K562 (cell line): ENCODE results near the gene KLHL6. TPM values are rescaled to one million over a fixed set of nuclear protein-coding genes. Genes with fewer than 3 reads are reported as not detected.

Experiments
- ATAC-seq: fragments of 200-7000 bp; cut with Tn5 transposase; 3 replicates; pipeline ENCODE4 v1.9.1; 2020; ENCODE audit warnings: moderate library complexity
- BruUV-seq: library from RNA; stranded (reverse); fragments of 400-500 nt; replicated peaks from 2 replicates; lab custom pipeline; 2021; lab: Mats Ljungman, UMichigan
- CTCF ChIA-PET: fragments of 300-600 bp; formaldehyde crosslinking; extraction: SDS; loops from one replicate; lab custom pipeline; 2021; ENCODE audit warnings: low intra/inter-chr PET ratio; lab: Yijun Ruan, JAX
- POLR2A ChIA-PET: fragments of 300-600, 350-650 bp; sonication (Branson Sonifier 250); formaldehyde crosslinking; extraction: SDS; loops from one replicate; lab custom pipeline; 2021; ENCODE audit warnings: antibody characterized with exemption, inconsistent platforms; lab: Yijun Ruan, JAX
- DNase-seq, 4 experiments: peaks; one replicate each; pipeline versions ENCODE4 v3.0.0 to v3.0.0-alpha.2; 2011 to 2018; ENCODE audit warnings: low spot score in 3 of 4, mixed read lengths in 3 of 4; ENCODE audit errors: extremely low read depth in 1 of 4
- FAIRE-seq: peaks from 2 replicates; lab custom pipeline; 2011; peaks lifted over from hg19 to GRCh38; lab: Jason Lieb, UNC
- H2AFZ ChIP-seq: 2 replicates; pipeline ENCODE4 v1.6.0; 2011; ENCODE audit warnings: low read depth, low read length, control low read depth, inconsistent platforms
- H3K27ac ChIP-seq: fragments of 200-600 bp; 3 replicates; pipeline ENCODE4 v1.8.0; 2011; ENCODE audit warnings: low read depth, mild to moderate bottlenecking, control low read depth, inconsistent platforms, low read length, moderate library complexity, mixed read lengths; ENCODE audit errors: extremely low read depth
- H3K27me3 ChIP-seq, 2 experiments: fragments of 300-600 bp in 1 of 2; 2 replicates in 1 of 2; 3 replicates in 1 of 2; pipeline versions ENCODE4 v1.6.0 to v1.8.0; 2011; ENCODE audit warnings: inconsistent platforms in 2 of 2, low read length in 2 of 2, mild to moderate bottlenecking in 1 of 2, mixed read lengths in 1 of 2, moderate library complexity in 1 of 2; ENCODE audit not compliant: control insufficient read depth in 2 of 2, insufficient read depth in 2 of 2
- H3K36me3 ChIP-seq: fragments of 300-600 bp; 3 replicates; pipeline ENCODE4 v1.8.0; 2011; ENCODE audit warnings: mild to moderate bottlenecking, low read length, inconsistent platforms; ENCODE audit not compliant: control insufficient read depth, insufficient read depth
- H3K4me1 ChIP-seq, 2 experiments: fragments of 200-600 bp in 1 of 2; replicated peaks in 1 of 2; 2 replicates in 1 of 2; 3 replicates in 1 of 2; pipeline versions ENCODE4 v1.5.1 to v1.8.0; 2011; ENCODE audit warnings: inconsistent platforms in 2 of 2, low read length in 2 of 2, mild to moderate bottlenecking in 1 of 2, mixed read lengths in 1 of 2, moderate library complexity in 1 of 2; ENCODE audit not compliant: control insufficient read depth in 2 of 2, insufficient read depth in 2 of 2
- H3K4me2 ChIP-seq: 2 replicates; pipeline ENCODE4 v1.6.1; 2011; ENCODE audit warnings: low read length, control low read depth, inconsistent platforms, mixed read lengths; ENCODE audit not compliant: insufficient read depth
- H3K4me3 ChIP-seq: fragments of 200-600 bp; sonication (generic), shearing (Covaris generic); 2 replicates; pipeline ENCODE4 v1.5.1; 2016; ENCODE audit warnings: control low read depth, inconsistent platforms
- H3K79me2 ChIP-seq: fragments of 200-600 bp; 3 replicates; pipeline ENCODE4 v1.8.0; 2011; ENCODE audit warnings: low read length, inconsistent platforms; ENCODE audit not compliant: control insufficient read depth, insufficient read depth
- H3K9ac ChIP-seq, 2 experiments: 2 replicates each; pipeline versions ENCODE4 v1.6.0 to v1.6.1; 2011; ENCODE audit warnings: low read depth in 2 of 2, low read length in 2 of 2, control low read depth in 1 of 2, inconsistent platforms in 1 of 2, mild to moderate bottlenecking in 1 of 2, mixed read lengths in 1 of 2; ENCODE audit not compliant: insufficient read depth in 1 of 2
- H3K9me1 ChIP-seq: one replicate; pipeline ENCODE4 v1.6.0; 2011; ENCODE audit warnings: inconsistent platforms, mild to moderate bottlenecking, low read length, moderate library complexity; ENCODE audit not compliant: control insufficient read depth, insufficient read depth
- H3K9me3 ChIP-seq: replicated peaks from 2 replicates; pipeline ENCODE4 v1.5.1; 2011; ENCODE audit warnings: low read depth, low read length, inconsistent platforms; ENCODE audit not compliant: control insufficient read depth, insufficient read depth
- H4K20me1 ChIP-seq: replicated peaks from 2 replicates; pipeline ENCODE4 v1.6.1; 2011; ENCODE audit warnings: low read length, inconsistent platforms, mixed read lengths; ENCODE audit not compliant: control insufficient read depth, insufficient read depth
- ATF3 ChIP-seq, 2 experiments: fragments of 450-650 bp in 1 of 2; sonication (generic) in 1 of 2; formaldehyde crosslinking in 1 of 2; IDR thresholded peaks in 1 of 2; conservative IDR thresholded peaks in 1 of 2; 2 replicates each; pipeline versions ENCODE4 v1.6.1 to v1.8.1; 2016 to 2023; ENCODE audit warnings: mild to moderate bottlenecking in 2 of 2, moderate library complexity in 2 of 2, inconsistent platforms in 1 of 2, missing genetic modification reagents in 1 of 2
- BRD9 ChIP-seq: fragments of 450-650 bp; IDR thresholded peaks from 2 replicates; pipeline ENCODE4 v1.6.1; 2018; ENCODE audit warnings: low read depth; ENCODE audit not compliant: partially characterized antibody
- GATA2 ChIP-seq: sonication (generic); formaldehyde crosslinking; IDR thresholded peaks from 2 replicates; pipeline ENCODE4 v1.4.0; 2020; ENCODE audit warnings: mild to moderate bottlenecking, missing genetic modification reagents
- MECOM ChIP-seq: fragments of 250-450 bp; sonication (Bioruptor Pico); IDR thresholded peaks from 2 replicates; pipeline ENCODE4 v1.8.0; 2022; ENCODE audit warnings: inconsistent platforms
- NBN ChIP-seq: fragments of 450-650 bp; IDR thresholded peaks from 2 replicates; pipeline ENCODE4 v1.6.1; 2016; ENCODE audit warnings: low read depth, mild to moderate bottlenecking
- NEUROD1 ChIP-seq: fragments of 150-350 bp; IDR thresholded peaks from 2 replicates; pipeline ENCODE4 v1.6.1; 2014; ENCODE audit warnings: borderline replicate concordance, low read length, low read depth; ENCODE audit not compliant: partially characterized antibody
- PRPF4 ChIP-seq: fragments of 200-400 bp; formaldehyde crosslinking; IDR thresholded peaks from one replicate; pipeline ENCODE4 v1.6.1; 2017; ENCODE audit warnings: low read length, low read depth, mild to moderate bottlenecking; ENCODE audit not compliant: insufficient read depth, poor library complexity, severe bottlenecking
- SMAD4 ChIP-seq: fragments of 250-450 bp; sonication (Bioruptor Pico); conservative IDR thresholded peaks from 2 replicates; pipeline ENCODE4 v1.8.0; 2021; ENCODE audit warnings: inconsistent platforms, mild to moderate bottlenecking, moderate library complexity
- TAL1 ChIP-seq: fragments of 450-650 bp; IDR thresholded peaks from 2 replicates; pipeline ENCODE4 v1.6.1; 2016; ENCODE audit warnings: mild to moderate bottlenecking
- TEAD4 ChIP-seq, 2 experiments: sonication (generic) in 1 of 2; formaldehyde crosslinking in 1 of 2; IDR thresholded peaks; 2 replicates each; pipeline versions ENCODE4 v1.6.1 to v1.8.0; 2012 to 2022; ENCODE audit warnings: borderline replicate concordance in 1 of 2, inconsistent platforms in 1 of 2, low read length in 1 of 2, mild to moderate bottlenecking in 1 of 2, missing genetic modification reagents in 1 of 2
- UBTF ChIP-seq, 2 experiments: IDR thresholded peaks; 2 replicates each; pipeline ENCODE4 v1.6.1; 2012; ENCODE audit warnings: improper control_type of control experiment in 2 of 2, low read depth in 2 of 2, low read length in 2 of 2, borderline replicate concordance in 1 of 2
- ZNF507 ChIP-seq: conservative IDR thresholded peaks from 2 replicates; pipeline ENCODE4 v1.6.1; 2017; ENCODE audit warnings: missing genetic modification characterization, missing compliant biosample characterization
- ZNF609 ChIP-seq: sonication (generic); formaldehyde crosslinking; IDR thresholded peaks from 2 replicates; pipeline ENCODE4 v1.8.1; 2023; ENCODE audit warnings: missing genetic modification reagents, mild to moderate bottlenecking, borderline replicate concordance
- WGBS: fragments of 100-300 bp; shearing (Covaris generic); methylation state at CpG from one replicate; pipeline ENCODE4 v1.1.6; 2016; ENCODE audit warnings: low coverage, mixed read lengths; ENCODE audit not compliant: insufficient coverage; ENCODE audit errors: missing lambda C conversion rate; 5-methylcytosine and 5-hydroxymethylcytosine counted together
- in situ Hi-C: fragments of 300-500 bp; cut with MboI; formaldehyde crosslinking; loops from 4 replicates; pipeline ENCODE4 v1.15.0; 2018; ENCODE audit warnings: inconsistent platforms, mixed read lengths
- intact Hi-C: fragments of 100-400 bp; cut with micrococcal nuclease; formaldehyde crosslinking; loops from 2 replicates; pipeline ENCODE4 v1.14.2; 2022
- polyA plus RNA-seq, 8 experiments: library from polyadenylated mRNA; depleted of rRNA in 4 of 8; stranded (reverse) in 5 of 8; unstranded in 3 of 8; fragments of >200 nt; fragmentation: Nextera tagmentation in 2 of 8; fragmentation: Illumina TruSeq in 1 of 8; extraction: Ambion mirVana in 2 of 8; extraction: Trizol in 1 of 8; gene quantifications; 2 replicates each; pipeline versions ENCODE4 v1.2.1 to v1.2.3, GENCODE V29; 2011 to 2014; ENCODE audit warnings: inconsistent platforms in 1 of 8, missing spikeins in 1 of 8
- total RNA-seq, 7 experiments: library from RNA; depleted of rRNA in 6 of 7; stranded (reverse); fragments of >200 nt in 6 of 7; fragmentation: Illumina TruSeq in 2 of 7; extraction: Trizol in 2 of 7; gene quantifications; 2 replicates each; pipeline versions ENCODE4 v1.2.1 to v1.2.3, GENCODE V29; 2011 to 2021; ENCODE audit warnings: low replicate concordance in 1 of 7

The KLHL6 gene
- total and polyA plus RNA-seq, 9 of the 15 experiments (the other 6 are each of a cell fraction or from before 2014, with no cell fraction given): 0.18 to 2.1 (median 1.4) TPM

GRCh38 chr3:183584914-183585280 is 29.4 kb upstream of the KLHL6 start:
- Histone ChIP-seq H3K79me2 (no peaks in the 10 kb centered on the region), H3K9ac (no peak overlapping the region), H3K27ac (no peak overlapping the region), H4K20me1 (no peaks in the 10 kb centered on the region), H3K36me3 (no peaks in the 10 kb centered on the region), H3K9me1 (no peaks in the 10 kb centered on the region), H3K9me3 (no peaks in the 10 kb centered on the region), H2AFZ (peak overlapping the region; percentile 54), H3K4me2 (no peak overlapping the region), H3K4me3 (no peak overlapping the region), H3K27me3 (peaks cover 4 to 5% of the 10 kb centered on the region in 2 experiments; a peak in 3 of 5 replicates), H3K4me1 (peaks cover 10 to 28% of the 10 kb centered on the region in 2 experiments; a peak in 4 of 5 replicates)
- no peak for FAIRE-seq
- in situ Hi-C loops (no loop called here), intact Hi-C loops (no loop called here)
- ATAC-seq: no peak
- ChIA-PET POLR2A (no interaction called here), CTCF (no interaction called here)
- no TSS peak for BruUV-seq
- DNase-seq: no peak
- 2% methylated on average over 3 of the region's 3 CpGs for WGBS
- TF ChIP-seq PRPF4 (no peak), BRD9 (no peak), ATF3 (IDR thresholded peaks at IDR 0.05) (no peak), ATF3 (CRISPR knock-in tag; conservative IDR thresholded peaks at IDR 0.05) (no peak), UBTF (IDR thresholded peaks at IDR 0.05; ENCODE audit: borderline replicate concordance in 1 of 2, low read depth in 2 of 2, low read length in 2 of 2) (no peak), NBN (no peak), GATA2 (0 out of 2 replicates have a peak, but pooled peaks have one; percentile 41), ZNF609 (CRISPR knock-in tag) (no peak), TAL1 (peak; percentile 33; the same call in 1 of the 2 replicates), TEAD4 (IDR thresholded peaks at IDR 0.05; ENCODE audit: low read length) (peak; percentile 44; the same call in 1 of the 2 replicates), TEAD4 (CRISPR knock-in tag; IDR thresholded peaks at IDR 0.05; ENCODE audit: borderline replicate concordance) (no peak), ZNF507 (tag) (no peak), SMAD4 (CRISPR knock-in tag) (0 out of 2 replicates have a peak, but pooled peaks have one; percentile 4), MECOM (CRISPR knock-in tag) (peak; percentile 46; the same call in 1 of the 2 replicates), NEUROD1 (no peak)
